H1 (cell line): ENCODE measurements around the gene MYLK4. TPM values are rescaled to one million over a fixed set of nuclear protein-coding genes. Genes with fewer than 3 reads are reported as not detected.

ENCODE experiments used
- CTCF ChIA-PET: fragments of 300-600 bp; sonication (Branson Sonifier 250); formaldehyde crosslinking; loops from one replicate; lab custom pipeline; 2021; ENCODE audit not compliant: partially characterized antibody; lab: Charles Lee
- POLR2A ChIA-PET: fragments of 300-600 bp; sonication (Branson Sonifier 250); formaldehyde crosslinking; loops from one replicate; lab custom pipeline; 2021; ENCODE audit warnings: inconsistent platforms; ENCODE audit not compliant: partially characterized antibody; lab: Charles Lee
- DNase-seq, 2 experiments: peaks; one replicate each; pipeline versions ENCODE4 v3.0.0 to v3.0.0-alpha.2; 2010 to 2022; ENCODE audit warnings: low spot score in 2 of 2, low read depth in 1 of 2, mixed read lengths in 1 of 2
- FAIRE-seq: peaks from 2 replicates; lab custom pipeline; 2011; peaks lifted over from hg19 to GRCh38; lab: Jason Lieb, UNC
- H2AFZ ChIP-seq: 2 replicates; pipeline ENCODE4 v1.8.1; 2012; ENCODE audit warnings: low read length, inconsistent platforms
- H2AK5ac ChIP-seq: 2 replicates; pipeline ENCODE4 v1.6.1; 2013; ENCODE audit warnings: low read depth, low read length
- H2BK120ac ChIP-seq: replicated peaks from 2 replicates; pipeline ENCODE3; 2013; ENCODE audit warnings: low read depth, low read length, inconsistent platforms
- H2BK12ac ChIP-seq: 2 replicates; pipeline ENCODE4 v1.6.1; 2013; ENCODE audit warnings: low read depth, low read length
- H2BK15ac ChIP-seq: 2 replicates; pipeline ENCODE4 v1.6.1; 2013; ENCODE audit warnings: low read length
- H2BK20ac ChIP-seq: 2 replicates; pipeline ENCODE4 v1.6.1; 2013; ENCODE audit warnings: low read length
- H2BK5ac ChIP-seq: 2 replicates; pipeline ENCODE4 v1.6.1; 2013; ENCODE audit warnings: low read depth, low read length
- H3K14ac ChIP-seq: 2 replicates; pipeline ENCODE4 v1.6.1; 2013; ENCODE audit warnings: inconsistent platforms; ENCODE audit not compliant: insufficient read length
- H3K18ac ChIP-seq: 2 replicates; pipeline ENCODE4 v1.6.1; 2013; ENCODE audit warnings: low read length; ENCODE audit errors: extremely low read depth
- H3K23ac ChIP-seq: 2 replicates; pipeline ENCODE4 v1.6.1; 2013; ENCODE audit warnings: inconsistent platforms; ENCODE audit not compliant: insufficient read length
- H3K23me2 ChIP-seq: 2 replicates; pipeline ENCODE4 v1.6.1; 2013; ENCODE audit warnings: low read depth, low read length
- H3K27ac ChIP-seq: 2 replicates; pipeline ENCODE4 v1.6.1; 2011; ENCODE audit warnings: low read depth, low read length, inconsistent platforms
- H3K27me3 ChIP-seq, 4 experiments: replicated peaks in 1 of 4; 1 replicate in 1 of 4; 2 replicates in 3 of 4; pipeline versions ENCODE4 v1.6.1 to v1.8.1; 2011 to 2013; ENCODE audit warnings: low read length in 3 of 4, mild to moderate bottlenecking in 3 of 4, inconsistent platforms in 2 of 4, mixed read lengths in 2 of 4, moderate library complexity in 1 of 4; ENCODE audit not compliant: control insufficient read depth in 3 of 4, insufficient read depth in 3 of 4; ENCODE audit errors: extremely low read depth in 1 of 4
- H3K36me3 ChIP-seq, 4 experiments: 2 replicates each; pipeline versions ENCODE4 v1.6.1 to v1.8.1; 2011 to 2013; ENCODE audit warnings: mild to moderate bottlenecking in 4 of 4, low read length in 3 of 4, moderate library complexity in 2 of 4, control low read depth in 1 of 4, inconsistent platforms in 1 of 4; ENCODE audit not compliant: insufficient read depth in 4 of 4, control insufficient read depth in 2 of 4
- H3K4ac ChIP-seq: replicated peaks from 2 replicates; pipeline ENCODE3; 2013; ENCODE audit warnings: low read length, low read depth, mixed read lengths, inconsistent platforms; ENCODE audit not compliant: insufficient read length
- H3K4me1 ChIP-seq, 4 experiments: replicated peaks in 1 of 4; 1 replicate in 1 of 4; 2 replicates in 3 of 4; pipeline versions ENCODE4 v1.6.1 to v1.8.1; 2011 to 2013; ENCODE audit warnings: low read length in 3 of 4, inconsistent platforms in 2 of 4, mixed read lengths in 1 of 4; ENCODE audit not compliant: insufficient read depth in 4 of 4, control insufficient read depth in 3 of 4
- H3K4me2 ChIP-seq, 2 experiments: 2 replicates each; pipeline versions ENCODE4 v1.6.1 to v1.8.1; 2011 to 2013; ENCODE audit warnings: low read depth in 2 of 2, low read length in 2 of 2, control low read depth in 1 of 2, inconsistent platforms in 1 of 2, mild to moderate bottlenecking in 1 of 2; ENCODE audit not compliant: insufficient read depth in 1 of 2
- H3K4me3 ChIP-seq, 4 experiments: fragments of 200-600, 300-600 bp in 1 of 4; sonication (generic), shearing (Covaris generic), sonication (Bioruptor Twin) in 1 of 4; 2 replicates each; pipeline versions ENCODE4 v1.5.1 to v1.8.1; 2011 to 2016; ENCODE audit warnings: low read length in 4 of 4, low read depth in 3 of 4, control low read depth in 2 of 4, inconsistent platforms in 2 of 4, mild to moderate bottlenecking in 2 of 4, mixed read lengths in 1 of 4, moderate library complexity in 1 of 4; ENCODE audit not compliant: insufficient read depth in 2 of 4; ENCODE audit errors: extremely low read depth in 1 of 4
- H3K56ac ChIP-seq: replicated peaks from 2 replicates; pipeline ENCODE3; 2013; ENCODE audit warnings: low read depth, mild to moderate bottlenecking, mixed read lengths, low read length, inconsistent platforms; ENCODE audit not compliant: insufficient read length
- H3K79me1 ChIP-seq: 2 replicates; pipeline ENCODE4 v1.6.1; 2013; ENCODE audit warnings: low read depth, low read length, control low read depth
- H3K79me2 ChIP-seq, 2 experiments: 2 replicates each; pipeline versions ENCODE4 v1.6.1 to v1.8.1; 2012 to 2013; ENCODE audit warnings: low read length in 2 of 2, mild to moderate bottlenecking in 2 of 2, inconsistent platforms in 1 of 2; ENCODE audit not compliant: insufficient read depth in 2 of 2, control insufficient read depth in 1 of 2
- H3K9ac ChIP-seq, 4 experiments: replicated peaks in 1 of 4; 1 replicate in 1 of 4; 2 replicates in 3 of 4; pipeline versions ENCODE4 v1.6.1 to v1.8.1; 2011 to 2013; ENCODE audit warnings: low read depth in 3 of 4, low read length in 3 of 4, control low read depth in 2 of 4, mild to moderate bottlenecking in 2 of 4, moderate library complexity in 2 of 4, inconsistent platforms in 1 of 4; ENCODE audit errors: extremely low read depth in 1 of 4
- H3K9me3 ChIP-seq, 2 experiments: 2 replicates each; pipeline versions ENCODE4 v1.6.1 to v1.8.1; 2012 to 2013; ENCODE audit warnings: mild to moderate bottlenecking in 2 of 2, moderate library complexity in 2 of 2, control low read depth in 1 of 2, inconsistent platforms in 1 of 2, low read depth in 1 of 2, low read length in 1 of 2, mixed read lengths in 1 of 2; ENCODE audit not compliant: insufficient read depth in 2 of 2
- H4K20me1 ChIP-seq, 2 experiments: replicated peaks in 1 of 2; 2 replicates each; pipeline versions ENCODE3 to v1.8.1; 2011 to 2013; ENCODE audit warnings: inconsistent platforms in 2 of 2, low read length in 2 of 2, mild to moderate bottlenecking in 1 of 2; ENCODE audit not compliant: insufficient read depth in 2 of 2, control insufficient read depth in 1 of 2
- H4K5ac ChIP-seq: 2 replicates; pipeline ENCODE4 v1.6.1; 2013; ENCODE audit warnings: low read length, low read depth, mixed read lengths, inconsistent platforms; ENCODE audit not compliant: insufficient read length
- H4K8ac ChIP-seq: 2 replicates; pipeline ENCODE4 v1.8.0; 2013; ENCODE audit warnings: mild to moderate bottlenecking, moderate library complexity, low read length, inconsistent platforms; ENCODE audit not compliant: insufficient read depth; ENCODE audit errors: extremely low read depth
- H4K91ac ChIP-seq: replicated peaks from 2 replicates; pipeline ENCODE3; 2013; ENCODE audit warnings: low read length, mixed read lengths, inconsistent platforms; ENCODE audit not compliant: insufficient read length
- JUN ChIP-seq: IDR thresholded peaks from 2 replicates; pipeline ENCODE4 v1.6.1; 2011; ENCODE audit warnings: low read depth, mild to moderate bottlenecking, improper control_type of control experiment, low read length
- JUND ChIP-seq: IDR thresholded peaks from 2 replicates; pipeline ENCODE4 v1.6.1; 2011; ENCODE audit warnings: mild to moderate bottlenecking, improper control_type of control experiment, low read length
- KDM1A ChIP-seq: fragments of 200-600, 300-600 bp; sonication (generic); IDR thresholded peaks from 2 replicates; pipeline ENCODE4 v1.7.1; 2016; ENCODE audit warnings: mild to moderate bottlenecking, low read length, borderline replicate concordance
- MAFK ChIP-seq: IDR thresholded peaks from 2 replicates; pipeline ENCODE4 v1.6.1; 2012; ENCODE audit warnings: low read depth, mild to moderate bottlenecking, improper control_type of control experiment, low read length
- RBBP5 ChIP-seq: IDR thresholded peaks from 2 replicates; pipeline ENCODE4 v1.7.1; 2012; ENCODE audit warnings: low read depth, mild to moderate bottlenecking, inconsistent platforms, low read length, moderate library complexity, borderline replicate concordance
- SIN3A ChIP-seq, 2 experiments: IDR thresholded peaks in 1 of 2; conservative IDR thresholded peaks in 1 of 2; 2 replicates each; pipeline ENCODE4 v1.6.1; 2011 to 2012; ENCODE audit warnings: low read length in 2 of 2, improper control_type of control experiment in 1 of 2, low read depth in 1 of 2, mild to moderate bottlenecking in 1 of 2
- SP2 ChIP-seq: IDR thresholded peaks from 2 replicates; pipeline ENCODE4 v1.6.1; 2012; ENCODE audit warnings: mild to moderate bottlenecking, low read length, inconsistent platforms
- TBP ChIP-seq: IDR thresholded peaks from 2 replicates; pipeline ENCODE4 v1.6.1; 2011; ENCODE audit warnings: low read depth, low read length, improper control_type of control experiment
- TCF12 ChIP-seq: IDR thresholded peaks from 2 replicates; pipeline ENCODE4 v1.6.1; 2011; ENCODE audit warnings: low read depth, mild to moderate bottlenecking, low read length
- ZNF274 ChIP-seq: IDR thresholded peaks from 2 replicates; pipeline ENCODE4 v1.7.0; 2012; ENCODE audit warnings: low read length, borderline replicate concordance; ENCODE audit errors: extremely low read depth
- WGBS, 2 experiments: shearing (Covaris generic) in 1 of 2; methylation state at CpG; one replicate each; pipeline versions ENCODE4 v1.1.6 to v1.1.7; 2013 to 2015; ENCODE audit warnings: low lambda C conversion rate in 2 of 2, mixed read lengths in 2 of 2, inconsistent platforms in 1 of 2, low coverage in 1 of 2, missing lambda C conversion rate in 1 of 2; ENCODE audit not compliant: insufficient replicate concordance in 2 of 2, insufficient coverage in 1 of 2, insufficient read length in 1 of 2; ENCODE audit errors: extremely low coverage in 1 of 2, missing lambda C conversion rate in 1 of 2; 5-methylcytosine and 5-hydroxymethylcytosine counted together
- polyA plus RNA-seq, 7 experiments: library from polyadenylated mRNA; depleted of rRNA in 3 of 7; stranded (reverse) in 5 of 7; unstranded in 2 of 7; fragments of >200 nt in 5 of 7; fragments of 200-250 nt in 2 of 7; gene quantifications; 1 replicate in 5 of 7; 2 replicates in 1 of 7; 4 replicates in 1 of 7; pipeline versions ENCODE4 v1.2.1 to v1.2.3, GENCODE V29; 2011 to 2013; ENCODE audit warnings: missing spikeins in 2 of 7, mixed read lengths in 2 of 7
- total RNA-seq: library from RNA; stranded (reverse); fragmentation: NEBNext Ultra II Directional; extraction: Animal tissue kit (Norgen Biotek cat#: 25700); gene quantifications from 2 replicates; pipeline ENCODE4 v1.2.1, GENCODE V29; 2021
- TF ChIP-seq, protein P1 (sequence below), 3 experiments: IDR thresholded peaks; 1 replicate in 2 of 3; 2 replicates in 1 of 3; pipeline versions ENCODE4 v1.5.1 to v1.6.1; 2011; ENCODE audit warnings: low read length in 3 of 3, mild to moderate bottlenecking in 3 of 3, inconsistent platforms in 2 of 3, low read depth in 1 of 3, moderate library complexity in 1 of 3; ENCODE audit not compliant: insufficient read depth in 1 of 3; ENCODE audit errors: control extremely low read depth in 1 of 3

The MYLK4 gene
- total and polyA plus RNA-seq, 2 of the 8 experiments (the other 6 are each of a cell fraction or from before 2014, with no cell fraction given), result 0.11 to 0.17 TPM

DNA sequence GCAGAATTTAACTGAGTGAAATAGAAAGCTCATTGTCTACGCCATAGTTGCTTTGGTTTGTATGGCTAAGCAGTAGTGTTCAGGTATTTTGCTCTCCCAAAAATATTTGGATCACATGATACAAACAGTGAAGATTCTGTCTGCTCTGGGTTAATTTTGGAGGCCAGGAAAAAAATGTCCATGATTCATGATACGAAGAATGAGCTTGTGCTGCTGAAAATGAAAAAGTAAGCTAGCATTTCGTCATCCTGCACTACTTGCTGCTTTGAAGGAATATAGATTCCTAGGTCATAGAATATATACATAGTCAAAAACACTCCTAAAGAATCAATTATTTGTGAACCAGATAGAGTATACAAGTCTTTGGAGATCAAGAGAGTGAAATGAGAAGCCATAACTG is 22.7 kb upstream of the MYLK4 start:
- no peak overlapping the region for H2BK5ac ChIP-seq
- no peak overlapping the region for H4K91ac ChIP-seq
- no peak overlapping the region for H3K4me3 ChIP-seq
- peaks cover 7 to 95% of the 10 kb centered on the region in 2 experiments for H3K79me2 ChIP-seq
- no peaks in the 10 kb centered on the region for H3K23me2 ChIP-seq
- no peak overlapping the region for H3K14ac ChIP-seq
- no peak overlapping the region for H2BK20ac ChIP-seq
- ChIA-PET CTCF (interaction anchor here (0.7 to 4.1 kb wide), 11 partner anchors 8 to 158 kb away, joined by 3 to 19 read pairs (median 4); no protein-coding TSS in a partner anchor), POLR2A (interaction anchor here (0.8 to 2.4 kb wide), 4 partner anchors 8 to 375 kb away, joined by 3 to 16 read pairs (median 4); no protein-coding TSS in a partner anchor)
- no peak overlapping the region for H2BK12ac ChIP-seq
- no peak overlapping the region for H3K56ac ChIP-seq
- no peaks in the 10 kb centered on the region for H3K9me3 ChIP-seq
- no peak overlapping the region for H3K27ac ChIP-seq
- no peak overlapping the region for H4K8ac ChIP-seq
- H3K4ac ChIP-seq, result no peak overlapping the region
- H3K27me3 ChIP-seq, result no peaks in the 10 kb centered on the region
- no peak overlapping the region for H3K23ac ChIP-seq
- no peak overlapping the region for H2BK120ac ChIP-seq
- no peak for FAIRE-seq
- peaks cover 0 to 7% (median 3%) of the 10 kb centered on the region in 4 experiments; a peak in 3 of 7 replicates for H3K4me1 ChIP-seq
- H3K9ac ChIP-seq, result no peak overlapping the region
- peaks cover 0 to 23% (median 6%) of the 10 kb centered on the region in 4 experiments; a peak in 5 of 8 replicates for H3K36me3 ChIP-seq
- no peak overlapping the region for H2BK15ac ChIP-seq
- no peak overlapping the region for H4K5ac ChIP-seq
- H3K4me2 ChIP-seq, result no peak overlapping the region
- H4K20me1 ChIP-seq, result peaks cover 0 to 11% of the 10 kb centered on the region in 2 experiments
- 100% methylated on average over 3 of the region's 3 CpGs; no CpG with 5 or more reads in 1 of the 2 experiments for WGBS, 2 experiments
- H2AK5ac ChIP-seq, result no peak overlapping the region
- TF ChIP-seq, protein P1, sequence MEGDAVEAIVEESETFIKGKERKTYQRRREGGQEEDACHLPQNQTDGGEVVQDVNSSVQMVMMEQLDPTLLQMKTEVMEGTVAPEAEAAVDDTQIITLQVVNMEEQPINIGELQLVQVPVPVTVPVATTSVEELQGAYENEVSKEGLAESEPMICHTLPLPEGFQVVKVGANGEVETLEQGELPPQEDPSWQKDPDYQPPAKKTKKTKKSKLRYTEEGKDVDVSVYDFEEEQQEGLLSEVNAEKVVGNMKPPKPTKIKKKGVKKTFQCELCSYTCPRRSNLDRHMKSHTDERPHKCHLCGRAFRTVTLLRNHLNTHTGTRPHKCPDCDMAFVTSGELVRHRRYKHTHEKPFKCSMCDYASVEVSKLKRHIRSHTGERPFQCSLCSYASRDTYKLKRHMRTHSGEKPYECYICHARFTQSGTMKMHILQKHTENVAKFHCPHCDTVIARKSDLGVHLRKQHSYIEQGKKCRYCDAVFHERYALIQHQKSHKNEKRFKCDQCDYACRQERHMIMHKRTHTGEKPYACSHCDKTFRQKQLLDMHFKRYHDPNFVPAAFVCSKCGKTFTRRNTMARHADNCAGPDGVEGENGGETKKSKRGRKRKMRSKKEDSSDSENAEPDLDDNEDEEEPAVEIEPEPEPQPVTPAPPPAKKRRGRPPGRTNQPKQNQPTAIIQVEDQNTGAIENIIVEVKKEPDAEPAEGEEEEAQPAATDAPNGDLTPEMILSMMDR (IDR thresholded peaks at IDR 0.05; ENCODE audit: control extremely low read depth in 1 of 3, insufficient read depth in 1 of 3, low read depth in 1 of 3, low read length in 3 of 3), result no peak
- TF ChIP-seq MAFK (no peak), RBBP5 (no peak), JUN (no peak), SIN3A (conservative IDR thresholded peaks at IDR 0.05 in 1 of 2, IDR thresholded peaks at IDR 0.05 in 1 of 2; ENCODE audit: low read depth in 1 of 2, low read length in 2 of 2) (no peak), SP2 (no peak), ZNF274 (no peak), TCF12 (no peak), KDM1A (no peak), TBP (no peak), JUND (no peak)
- H3K18ac ChIP-seq, result no peak overlapping the region
- H2AFZ ChIP-seq, result no peak overlapping the region
- no peak for DNase-seq
- peaks cover 27% of the 10 kb centered on the region for H3K79me1 ChIP-seq
